Measurements from ENCODE around the gene NEO1. TPM values are rescaled to one million over a fixed set of nuclear protein-coding genes. Genes with fewer than 3 reads are reported as not detected.
A peak's percentile ranks its signal among the peaks of the same experiment; 100 is the strongest.

The NEO1 gene
- total RNA-seq, 2 donors from 2014 or later, result 51.4 to 72.3 TPM

DNA sequence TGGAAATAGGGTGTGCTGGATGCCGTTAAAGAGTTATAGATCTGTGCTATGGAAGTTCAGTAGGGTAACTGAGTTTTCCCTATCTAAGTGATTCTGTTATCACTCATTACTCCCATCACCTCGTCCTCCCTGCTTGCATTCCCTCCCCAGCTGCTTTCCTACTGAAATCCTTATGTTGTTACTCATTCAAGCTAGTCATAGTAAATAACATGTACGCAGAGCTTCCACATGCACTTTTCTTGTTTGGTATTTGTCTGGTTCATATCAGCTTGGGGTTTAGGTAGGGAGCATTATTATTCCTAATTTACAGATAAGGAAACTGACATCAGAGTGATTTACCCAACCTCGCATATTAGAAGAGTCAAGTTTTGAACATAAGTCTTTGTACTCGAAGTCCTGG, 181.4 kb downstream of the NEO1 start:
- DNase-seq (ENCODE audit: low spot score) (no peak), ATAC-seq (ENCODE audit: insufficient number of reproducible peaks, low FRiP score, low read depth) (no peak)
- Histone ChIP-seq H3K4me1 (ENCODE audit: control insufficient read depth in 1 of 2, low read depth in 2 of 2) (peaks cover 0 to 2% of the 10 kb centered on the region in 2 donors), H3K4me3 (no peak overlapping the region), H3K36me3 (no peaks in the 10 kb centered on the region), H3K9me3 (no peaks in the 10 kb centered on the region), H3K27me3 (replicated peaks; ENCODE audit: insufficient read depth) (no peaks in the 10 kb centered on the region), H3K27ac (no peak overlapping the region)
- TF ChIP-seq, protein P1, sequence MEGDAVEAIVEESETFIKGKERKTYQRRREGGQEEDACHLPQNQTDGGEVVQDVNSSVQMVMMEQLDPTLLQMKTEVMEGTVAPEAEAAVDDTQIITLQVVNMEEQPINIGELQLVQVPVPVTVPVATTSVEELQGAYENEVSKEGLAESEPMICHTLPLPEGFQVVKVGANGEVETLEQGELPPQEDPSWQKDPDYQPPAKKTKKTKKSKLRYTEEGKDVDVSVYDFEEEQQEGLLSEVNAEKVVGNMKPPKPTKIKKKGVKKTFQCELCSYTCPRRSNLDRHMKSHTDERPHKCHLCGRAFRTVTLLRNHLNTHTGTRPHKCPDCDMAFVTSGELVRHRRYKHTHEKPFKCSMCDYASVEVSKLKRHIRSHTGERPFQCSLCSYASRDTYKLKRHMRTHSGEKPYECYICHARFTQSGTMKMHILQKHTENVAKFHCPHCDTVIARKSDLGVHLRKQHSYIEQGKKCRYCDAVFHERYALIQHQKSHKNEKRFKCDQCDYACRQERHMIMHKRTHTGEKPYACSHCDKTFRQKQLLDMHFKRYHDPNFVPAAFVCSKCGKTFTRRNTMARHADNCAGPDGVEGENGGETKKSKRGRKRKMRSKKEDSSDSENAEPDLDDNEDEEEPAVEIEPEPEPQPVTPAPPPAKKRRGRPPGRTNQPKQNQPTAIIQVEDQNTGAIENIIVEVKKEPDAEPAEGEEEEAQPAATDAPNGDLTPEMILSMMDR (IDR thresholded peaks at IDR 0.05), result no peak

DNA sequence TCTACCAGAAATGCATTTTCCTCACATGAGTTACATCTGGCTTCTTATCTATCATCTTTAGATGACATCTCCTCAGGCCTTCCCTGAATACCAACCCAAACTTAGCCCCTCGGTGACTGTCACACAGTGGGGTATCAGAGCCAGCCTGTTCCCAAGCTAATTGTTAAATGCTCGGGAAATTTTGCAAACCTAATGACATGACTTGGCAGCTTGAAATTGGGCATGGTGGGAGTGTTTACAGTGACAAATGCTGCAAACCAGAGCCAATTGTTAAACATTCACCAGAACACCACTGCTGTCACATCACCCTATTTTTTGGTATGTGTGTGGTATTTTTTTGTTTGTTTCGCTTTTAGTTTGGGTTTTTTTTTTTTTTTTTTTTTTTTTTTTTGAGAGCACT, 185.6 kb downstream of the NEO1 start:
- TF ChIP-seq, protein P1 (IDR thresholded peaks at IDR 0.05), result no peak
- Histone ChIP-seq H3K36me3 (no peaks in the 10 kb centered on the region), H3K27ac (no peak overlapping the region), H3K9me3 (no peaks in the 10 kb centered on the region), H3K4me1 (ENCODE audit: control insufficient read depth in 1 of 2, low read depth in 2 of 2) (peaks cover 0 to 25% of the 10 kb centered on the region in 2 donors), H3K4me3 (no peak overlapping the region), H3K27me3 (replicated peaks; ENCODE audit: insufficient read depth) (no peaks in the 10 kb centered on the region)
- no peak for DNase-seq (ENCODE audit: low spot score)
- ATAC-seq (ENCODE audit: insufficient number of reproducible peaks, low FRiP score, low read depth), result no peak

DNA sequence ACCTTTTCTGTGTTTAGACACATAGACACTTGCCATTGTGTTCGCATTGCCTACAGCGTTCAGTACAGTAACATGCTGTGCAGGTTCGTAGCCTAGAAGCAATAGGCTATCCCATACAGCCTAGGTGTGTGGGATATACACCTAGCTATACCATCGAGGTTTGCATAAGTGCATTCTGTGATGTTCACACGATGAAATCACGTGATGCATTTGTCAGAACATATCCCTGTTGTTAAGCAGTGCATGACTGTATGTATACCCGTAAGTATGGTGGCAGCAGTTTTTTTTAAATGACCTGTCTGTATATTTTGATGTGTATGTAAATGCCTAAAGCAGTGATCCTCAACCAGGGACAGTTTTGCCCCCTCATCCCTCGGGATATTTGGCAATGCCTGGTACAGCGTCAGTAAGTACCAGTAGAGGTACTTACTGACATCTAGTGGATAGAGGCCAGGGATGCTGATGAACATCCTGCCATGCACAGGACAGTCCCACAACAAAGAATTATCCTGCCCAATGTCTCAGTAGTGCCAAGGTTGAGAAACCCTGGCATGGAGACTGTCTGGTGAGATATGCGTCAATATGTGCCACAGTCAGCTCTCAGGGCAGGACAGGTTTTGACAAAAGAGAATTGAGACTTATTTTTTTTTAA, 187.4 kb downstream of the NEO1 start:
- TF ChIP-seq, protein P1 (IDR thresholded peaks at IDR 0.05), result no peak
- Histone ChIP-seq H3K4me1 (ENCODE audit: control insufficient read depth in 1 of 2, low read depth in 2 of 2) (peaks cover 0 to 25% of the 10 kb centered on the region in 2 donors), H3K9me3 (no peaks in the 10 kb centered on the region), H3K27me3 (replicated peaks; ENCODE audit: insufficient read depth) (no peaks in the 10 kb centered on the region), H3K36me3 (peaks cover 5% of the 10 kb centered on the region), H3K4me3 (no peak overlapping the region), H3K27ac (no peak overlapping the region)
- no peak for ATAC-seq (ENCODE audit: insufficient number of reproducible peaks, low FRiP score, low read depth)
- DNase-seq (ENCODE audit: low spot score), result no peak

DNA sequence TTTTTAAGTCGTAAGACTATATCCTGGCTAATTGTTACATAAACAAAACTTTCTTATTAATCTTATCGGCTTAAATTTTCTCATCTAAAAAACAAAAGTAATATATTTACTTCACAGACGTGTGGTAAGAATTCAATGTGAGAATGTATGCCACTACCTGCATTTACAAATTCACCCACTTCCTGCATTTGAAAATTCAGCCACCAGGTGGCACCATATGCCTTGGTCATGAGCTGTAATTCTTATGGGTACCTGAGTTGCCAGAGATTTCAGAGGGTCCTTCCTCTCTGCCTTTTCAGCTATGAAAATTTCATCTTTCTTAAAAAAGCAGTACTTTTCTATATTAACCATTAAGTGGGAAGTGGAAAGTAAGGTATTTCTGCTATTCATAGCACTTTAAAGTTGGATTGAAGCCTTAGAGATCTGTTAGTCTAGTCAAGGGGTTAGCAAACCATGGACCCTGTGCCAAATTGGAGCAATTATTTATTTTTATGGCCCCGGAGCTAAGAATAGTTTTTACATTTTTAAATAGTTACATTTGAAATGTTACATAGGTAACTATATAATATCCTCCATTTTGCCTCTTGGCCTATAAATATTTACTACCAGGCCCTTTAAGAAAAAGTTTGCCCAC, 188.7 kb downstream of the NEO1 start:
- no peaks in the 10 kb centered on the region for H3K27me3 ChIP-seq (replicated peaks; ENCODE audit: insufficient read depth)
- TF ChIP-seq, protein P1 (IDR thresholded peaks at IDR 0.05), result peak; percentile 83
- no peak overlapping the region for H3K4me3 ChIP-seq
- H3K36me3 ChIP-seq, result peaks cover 5% of the 10 kb centered on the region
- H3K9me3 ChIP-seq, result no peaks in the 10 kb centered on the region
- no peak for ATAC-seq (ENCODE audit: insufficient number of reproducible peaks, low FRiP score, low read depth)
- H3K4me1 ChIP-seq (ENCODE audit: control insufficient read depth in 1 of 2, low read depth in 2 of 2), result peaks cover 0 to 25% of the 10 kb centered on the region in 2 donors
- peak; percentile 19 for DNase-seq (ENCODE audit: low spot score)
- peak overlapping the region in 1 of 2 donors; percentile 14 for H3K27ac ChIP-seq

DNA sequence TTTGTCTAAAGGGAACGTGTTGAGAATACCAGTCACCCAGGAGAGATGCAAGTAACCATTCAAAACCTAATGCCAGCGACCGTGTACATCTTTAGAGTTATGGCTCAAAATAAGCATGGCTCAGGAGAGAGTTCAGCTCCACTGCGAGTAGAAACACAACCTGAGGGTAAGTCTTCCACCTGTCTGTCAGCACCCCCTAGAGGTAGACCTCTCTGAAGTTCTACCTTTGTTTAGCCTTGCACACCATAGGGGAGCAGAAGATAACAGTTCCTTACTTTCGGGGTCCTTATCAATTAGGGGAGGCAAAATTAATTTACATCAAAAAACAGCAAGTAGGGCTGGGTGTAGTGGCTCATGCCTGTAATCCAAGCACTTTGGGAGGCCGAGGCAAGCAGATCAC, 192.1 kb downstream of the NEO1 start:
- H3K4me1 ChIP-seq (ENCODE audit: control insufficient read depth in 1 of 2, low read depth in 2 of 2), result peaks cover 0 to 46% of the 10 kb centered on the region in 2 donors
- H3K36me3 ChIP-seq, result peaks cover 5% of the 10 kb centered on the region
- H3K27me3 ChIP-seq (replicated peaks; ENCODE audit: insufficient read depth), result no peaks in the 10 kb centered on the region
- ATAC-seq (ENCODE audit: insufficient number of reproducible peaks, low FRiP score, low read depth) (no peak), DNase-seq (ENCODE audit: low spot score) (no peak)
- H3K9me3 ChIP-seq, result no peaks in the 10 kb centered on the region
- H3K4me3 ChIP-seq, result no peak overlapping the region
- TF ChIP-seq, protein P1 (IDR thresholded peaks at IDR 0.05), result no peak
- H3K27ac ChIP-seq, result no peak overlapping the region

Measured in thoracic aorta (tissue), 2 donors.